NCI-H2081 treated with DMSO at 0.1 percent for 48 hours (cell line): ENCODE measurements around the gene ERCC6.

Experiments used
- DNase-seq: peaks from one replicate; lab custom pipeline; 2025; lab: John Stamatoyannopoulos, UW

The ERCC6 gene

DNA sequence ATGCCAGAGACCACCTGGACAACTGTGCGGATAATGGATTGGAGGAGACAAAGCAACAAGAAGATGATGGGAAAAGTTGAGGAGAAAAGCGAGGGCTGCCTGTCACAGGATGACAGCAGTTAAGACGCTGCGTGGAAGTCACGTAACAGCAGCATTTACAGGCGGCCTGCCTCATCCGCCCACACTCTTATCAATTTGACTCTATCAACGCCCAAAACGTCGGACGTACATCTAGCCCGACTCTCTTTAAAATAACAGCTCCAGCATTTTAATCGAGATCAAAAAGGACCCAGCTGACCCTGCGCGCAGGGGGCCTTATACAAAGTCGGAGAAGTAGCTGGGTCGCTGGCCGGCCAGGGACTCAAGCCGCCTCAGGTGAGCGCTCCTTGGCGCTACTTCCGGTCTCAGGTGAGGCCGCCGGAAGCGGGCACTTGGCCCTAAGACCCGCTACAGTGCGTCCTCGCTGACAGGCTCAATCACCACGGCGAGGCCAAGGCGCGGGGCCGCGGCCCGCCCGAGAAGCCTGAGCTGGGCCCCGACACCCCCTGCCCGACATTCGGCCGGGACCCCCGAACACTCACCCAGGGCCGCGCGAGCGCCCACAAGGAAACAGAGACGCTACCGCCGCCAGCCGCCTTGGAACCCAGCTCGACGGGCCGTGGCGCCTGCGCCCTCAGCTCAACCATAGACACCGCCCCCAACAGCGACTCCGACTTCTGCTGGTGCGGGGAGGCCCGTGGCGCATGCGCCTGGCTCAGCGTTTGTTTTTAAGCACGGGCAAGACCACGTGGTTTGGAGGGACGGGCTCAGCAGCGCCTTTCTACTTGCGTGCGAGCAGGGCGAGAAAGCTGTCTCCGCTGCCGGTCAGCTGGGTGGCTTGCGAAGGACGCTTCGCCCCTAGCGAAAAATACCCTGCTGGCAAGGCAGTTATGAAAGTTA is at the start of gene ERCC6:
Gene ERCC6 (minus strand): TSS at position 741 of the 939 bp plus-strand sequence.
- peak; percentile 62 for DNase-seq

DNA sequence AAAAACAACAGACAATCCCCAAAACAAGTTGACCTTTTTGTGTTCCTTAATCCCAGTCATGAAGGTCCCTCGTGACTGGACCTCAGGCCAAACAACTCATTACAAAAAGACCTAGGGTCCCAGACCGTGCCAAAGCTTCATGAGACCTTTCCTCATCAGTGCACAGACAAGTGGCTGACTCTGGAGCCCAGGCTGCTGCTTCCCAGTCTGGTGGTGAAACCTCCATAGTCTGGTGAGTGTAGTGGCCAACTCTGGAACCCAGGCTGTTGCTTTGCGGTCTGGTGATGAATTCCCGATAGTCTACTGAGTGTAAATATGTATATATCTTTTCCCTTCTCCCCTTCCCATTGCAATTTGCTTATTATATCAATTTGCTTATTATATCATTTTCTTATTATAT is 49.1 kb upstream of the ERCC6 start:
- no peak for DNase-seq

DNA sequence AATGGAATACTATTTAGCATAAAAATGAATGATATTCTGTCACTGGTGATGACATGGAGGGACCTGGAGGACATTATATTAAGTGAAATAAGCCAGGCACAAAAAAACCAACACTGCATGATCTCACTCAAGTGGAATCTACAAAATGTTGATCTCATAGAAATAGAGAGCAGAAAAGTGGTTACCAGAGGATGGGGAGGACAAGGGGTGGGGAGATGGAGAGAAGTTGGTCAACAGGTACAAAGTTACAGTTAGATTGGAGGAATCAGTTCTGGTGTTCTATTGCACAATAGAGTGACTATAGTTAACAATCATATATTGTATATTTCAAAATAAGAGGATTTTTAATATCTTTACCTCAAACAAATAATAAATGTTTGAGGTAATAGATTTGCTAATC is 46.5 kb upstream of the ERCC6 start:
- DNase-seq = no peak

DNA sequence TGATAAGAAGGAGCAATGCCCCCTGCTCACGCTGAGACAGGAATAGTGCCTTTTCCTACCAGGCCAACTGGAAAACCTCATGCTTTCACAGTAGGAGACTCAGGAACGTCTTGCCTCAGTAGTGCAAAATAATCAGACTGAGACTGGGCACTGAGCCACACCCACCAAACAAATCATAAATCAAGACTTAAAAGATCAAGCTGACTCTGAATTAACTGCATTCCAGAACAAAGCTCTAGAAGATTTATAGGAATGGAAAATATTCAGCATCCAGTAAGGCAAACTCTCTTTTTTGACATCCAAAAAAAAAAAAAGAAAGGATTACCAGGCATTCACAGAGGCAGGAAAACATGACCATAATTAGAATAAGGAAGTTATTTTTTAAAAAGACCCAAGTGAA is 40.7 kb upstream of the ERCC6 start:
- DNase-seq = no peak

DNA sequence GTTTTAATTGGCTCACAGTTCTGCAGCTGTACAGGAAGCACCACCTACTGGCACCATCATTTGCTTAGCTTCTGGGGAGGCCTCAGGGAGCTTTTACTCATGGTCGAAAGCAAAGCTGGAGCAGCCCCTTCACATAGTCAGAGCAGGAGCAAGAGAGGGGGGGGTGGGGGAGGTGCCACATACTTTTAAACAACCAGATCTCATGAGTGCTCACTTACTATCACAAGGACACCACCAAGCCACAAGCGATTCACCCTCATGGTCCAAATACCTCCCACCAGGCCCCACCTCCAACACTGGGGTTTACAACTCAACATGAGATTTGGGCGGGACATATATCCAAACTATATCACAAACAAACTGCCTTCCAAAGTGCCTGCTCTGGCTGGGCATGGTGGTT is 39.5 kb upstream of the ERCC6 start:
- no peak for DNase-seq

DNA sequence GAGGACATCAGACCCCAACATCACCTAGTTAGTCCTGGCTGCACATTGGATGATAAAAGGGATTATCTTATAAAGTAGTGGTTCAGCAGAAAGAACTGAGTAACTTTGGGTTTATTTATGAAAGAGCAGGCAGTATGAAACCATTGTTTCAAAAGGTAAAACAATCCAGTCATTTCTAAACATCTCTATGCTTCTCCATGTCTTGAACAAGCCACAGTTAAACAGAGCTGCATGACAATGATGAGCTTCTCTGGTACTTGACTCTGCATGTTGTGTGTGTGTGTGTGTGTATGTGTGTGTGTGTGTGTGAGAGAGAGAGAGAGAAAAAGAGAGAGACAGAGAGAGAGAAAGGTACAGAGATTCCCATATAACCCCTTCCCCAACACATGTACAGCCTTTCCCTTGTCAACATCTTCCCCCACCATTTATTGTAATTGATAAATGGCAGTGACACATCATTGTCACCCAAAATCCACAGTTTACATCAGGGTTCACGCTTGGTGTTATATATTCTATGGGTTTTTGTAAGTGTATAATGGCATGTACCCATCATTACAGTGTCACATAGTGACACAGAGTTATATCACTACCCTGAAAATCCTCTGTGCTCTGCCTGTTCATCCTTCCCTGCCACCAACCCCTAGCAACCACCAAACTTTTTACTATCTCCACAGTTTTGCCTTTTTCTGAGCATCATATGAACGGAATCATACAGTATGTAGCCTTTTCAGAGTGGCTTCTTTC is 38.4 kb upstream of the ERCC6 start:
- no peak for DNase-seq

DNA sequence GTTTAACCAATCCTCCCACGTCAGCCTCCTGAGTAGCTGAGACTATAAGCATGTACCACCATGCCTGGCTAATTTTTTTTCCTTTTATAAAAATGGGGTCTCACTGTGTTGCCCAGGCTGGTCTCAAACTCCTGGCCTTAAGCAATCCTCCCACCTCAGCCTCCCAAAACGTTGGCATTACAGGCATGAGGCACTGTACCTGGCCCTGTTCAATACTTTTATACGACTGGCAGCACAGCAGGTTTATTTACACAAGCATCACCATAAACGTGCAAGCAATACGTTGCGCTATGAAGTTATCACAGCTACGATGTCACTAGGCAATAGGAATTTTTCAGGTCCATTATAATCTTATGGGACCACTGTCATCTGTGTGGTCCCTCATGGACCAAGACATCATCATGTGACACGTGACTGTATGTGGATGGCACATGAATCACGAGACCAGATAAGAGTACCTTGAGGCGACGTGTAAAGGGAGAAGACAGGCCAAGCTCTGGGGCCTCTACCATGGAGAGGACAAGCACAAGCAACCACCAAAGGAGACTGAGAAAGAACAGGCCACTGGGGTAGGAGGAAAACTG is 36.7 kb upstream of the ERCC6 start:
- no peak for DNase-seq

DNA sequence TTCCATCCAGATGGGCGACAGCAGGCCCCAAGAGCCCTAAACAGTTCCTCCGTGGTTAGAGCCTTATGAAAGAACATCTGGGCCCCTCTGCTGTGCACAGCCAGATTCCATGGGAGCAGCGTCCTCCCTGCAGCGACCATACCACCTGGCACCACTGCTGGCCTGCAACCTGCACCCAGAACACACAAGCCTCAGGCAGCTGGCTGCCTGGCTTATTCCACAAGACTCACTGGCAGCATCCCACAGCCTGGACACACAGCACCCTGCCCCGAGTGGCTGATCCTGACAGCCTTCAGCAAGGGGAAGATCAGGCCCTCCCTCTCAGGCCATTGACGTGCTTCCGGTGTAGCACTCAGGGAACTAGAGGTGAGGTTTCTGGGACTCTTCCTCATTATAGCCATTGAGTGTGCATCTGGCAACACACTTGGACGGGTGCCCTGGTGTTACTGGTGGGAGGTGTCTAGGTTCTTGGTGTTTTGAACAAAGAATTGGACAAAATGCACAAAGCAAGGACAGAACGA is 33.7 kb upstream of the ERCC6 start:
- no peak for DNase-seq

DNA sequence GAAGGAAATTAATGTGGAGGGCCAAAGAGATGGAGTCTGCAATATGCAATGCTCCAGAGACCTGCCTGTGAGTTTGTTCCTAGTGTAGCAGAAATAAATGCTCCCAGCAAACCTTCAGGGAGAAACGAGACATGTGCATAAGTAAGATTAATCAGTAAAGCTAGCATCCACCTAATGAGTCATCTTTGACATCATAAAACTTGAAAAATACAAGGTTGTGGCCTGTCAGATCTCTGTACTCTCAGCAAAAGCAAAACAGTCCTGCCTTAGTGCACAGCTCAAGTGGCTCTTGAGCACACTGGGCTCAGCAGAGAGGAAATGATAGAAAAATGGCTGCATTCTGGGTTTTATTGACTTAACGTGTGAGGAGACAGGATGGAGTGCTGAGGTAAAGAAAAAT is 32.5 kb upstream of the ERCC6 start:
- DNase-seq = no peak

DNA sequence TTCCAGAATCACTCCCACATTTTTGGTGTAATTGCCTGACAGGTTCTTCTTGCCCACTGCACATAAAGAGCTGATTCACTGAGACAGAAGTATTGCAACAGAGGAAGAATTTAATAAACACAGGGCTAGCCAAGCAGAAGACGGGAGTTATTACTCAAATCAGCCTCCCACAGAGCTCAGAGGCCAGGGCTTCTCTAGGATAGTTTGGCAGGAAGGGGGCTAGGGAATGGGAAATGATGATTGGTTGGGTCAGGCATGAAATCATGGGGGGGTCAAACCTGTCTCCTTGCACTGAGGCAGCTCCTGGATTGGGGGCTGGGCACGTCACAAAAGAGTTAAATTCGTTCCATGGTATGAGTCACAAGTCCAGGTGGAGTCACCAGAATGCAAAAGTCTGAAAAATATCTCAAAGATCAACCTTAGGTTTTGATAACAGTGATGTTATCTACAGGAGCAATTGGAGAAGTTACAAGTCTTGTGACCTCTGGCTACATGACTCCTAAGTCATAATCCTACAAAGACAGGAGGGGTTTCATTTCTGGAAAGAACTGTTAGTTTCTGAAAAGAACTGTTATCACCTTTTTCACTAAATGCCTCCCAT is 30.2 kb upstream of the ERCC6 start:
- no peak for DNase-seq

DNA sequence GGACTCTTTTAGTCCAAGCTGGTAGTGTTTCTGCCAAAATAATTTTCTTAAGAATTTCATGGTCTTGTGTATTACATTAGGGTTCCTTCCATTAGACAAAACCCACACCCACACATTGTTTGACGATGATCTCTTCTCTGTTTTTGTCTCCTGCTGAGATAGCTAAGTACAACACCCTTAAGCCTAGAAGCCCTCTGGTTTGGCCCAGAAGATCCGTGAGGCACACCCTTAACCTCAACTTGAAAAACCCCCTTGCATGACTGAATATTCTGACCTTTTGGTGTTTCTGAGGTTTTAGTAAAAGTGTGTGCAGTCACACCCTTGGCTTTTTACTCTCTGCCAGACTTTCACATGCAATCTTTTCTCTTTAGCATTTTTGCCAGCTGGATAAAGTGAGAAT is 29.3 kb upstream of the ERCC6 start:
- no peak for DNase-seq

DNA sequence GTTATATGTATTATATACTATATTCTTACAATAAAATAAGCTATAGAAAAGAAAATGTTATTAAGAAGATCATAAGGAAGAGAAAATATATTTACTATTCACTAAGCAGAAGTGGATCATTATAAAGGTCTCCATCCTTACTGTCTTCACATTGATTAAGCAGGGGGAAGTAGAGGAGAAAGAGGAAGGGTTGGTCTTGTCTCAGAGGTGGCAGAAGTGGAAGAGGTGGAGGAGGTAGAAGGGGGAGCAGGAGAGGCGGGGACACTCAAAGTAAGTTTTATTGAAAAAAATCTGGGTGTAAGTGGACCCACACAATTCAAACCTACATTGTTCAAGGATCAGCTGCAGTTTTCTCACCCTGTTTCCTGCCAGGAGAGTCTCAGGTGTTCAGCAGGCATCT is 28.9 kb upstream of the ERCC6 start:
- DNase-seq = no peak

DNA sequence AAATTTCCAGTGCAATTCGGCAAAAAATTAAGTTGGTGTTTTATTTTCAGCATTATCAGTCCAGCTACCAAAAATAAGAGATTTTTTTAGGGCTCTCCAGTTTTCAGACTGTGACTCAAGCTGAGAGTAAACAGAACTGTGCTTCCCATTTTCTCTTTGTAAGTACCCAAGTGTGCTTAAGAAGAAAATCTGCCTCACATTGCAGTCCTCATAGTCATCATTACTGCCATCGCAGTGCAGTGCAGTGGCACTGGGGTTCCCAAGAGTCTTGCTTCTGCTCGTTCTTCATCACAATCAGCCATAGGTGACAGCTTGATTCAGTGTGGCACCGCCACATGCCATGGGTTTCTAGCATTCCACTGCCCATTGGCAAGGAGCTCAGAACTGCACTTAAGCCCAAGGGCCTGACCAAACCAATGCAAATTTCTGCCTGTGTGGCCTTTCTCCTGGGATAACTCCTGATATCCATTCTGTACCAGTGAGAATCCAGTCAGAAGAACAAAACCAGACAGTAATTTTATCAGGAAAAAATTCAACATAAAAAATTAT is 25.6 kb upstream of the ERCC6 start:
- no peak for DNase-seq

DNA sequence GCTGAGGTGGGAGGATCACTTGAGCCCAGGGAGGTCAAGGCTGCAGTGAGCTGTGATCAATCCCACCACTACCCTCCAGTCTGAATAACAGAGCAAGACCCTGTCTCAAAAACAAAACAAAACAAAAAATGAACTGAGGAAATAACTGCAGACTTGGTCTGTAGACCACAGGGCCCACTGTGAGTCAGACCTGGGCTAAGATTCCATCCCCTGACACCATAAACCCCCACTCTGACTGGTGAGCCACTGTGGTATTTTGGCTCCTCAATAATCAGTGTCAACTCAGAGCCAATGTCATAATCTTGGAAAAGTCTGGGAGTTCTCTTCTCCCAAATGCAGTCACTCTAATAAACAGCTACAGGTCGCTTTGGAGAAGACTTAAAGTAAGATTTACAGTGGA is 24.0 kb upstream of the ERCC6 start:
- DNase-seq = no peak

DNA sequence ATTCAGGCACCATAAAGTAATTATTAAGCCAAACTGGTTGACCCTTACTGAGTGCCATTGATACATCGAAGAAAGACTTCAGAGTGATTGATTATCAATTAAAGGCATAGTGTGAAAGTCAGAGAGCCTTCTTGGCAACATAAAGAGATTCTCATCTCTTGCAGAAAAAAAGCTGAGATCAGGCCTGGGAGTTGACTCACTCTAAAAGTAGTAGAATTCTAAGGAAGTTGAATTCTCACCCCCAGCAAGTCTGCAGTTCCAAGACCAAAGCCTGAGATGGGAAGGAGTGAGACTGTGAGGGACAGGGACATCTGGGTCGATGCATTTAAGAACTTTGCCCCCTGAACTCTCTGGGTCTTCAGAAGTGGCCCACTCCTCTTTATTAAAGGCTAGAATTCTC is 21.6 kb upstream of the ERCC6 start:
- no peak for DNase-seq

DNA sequence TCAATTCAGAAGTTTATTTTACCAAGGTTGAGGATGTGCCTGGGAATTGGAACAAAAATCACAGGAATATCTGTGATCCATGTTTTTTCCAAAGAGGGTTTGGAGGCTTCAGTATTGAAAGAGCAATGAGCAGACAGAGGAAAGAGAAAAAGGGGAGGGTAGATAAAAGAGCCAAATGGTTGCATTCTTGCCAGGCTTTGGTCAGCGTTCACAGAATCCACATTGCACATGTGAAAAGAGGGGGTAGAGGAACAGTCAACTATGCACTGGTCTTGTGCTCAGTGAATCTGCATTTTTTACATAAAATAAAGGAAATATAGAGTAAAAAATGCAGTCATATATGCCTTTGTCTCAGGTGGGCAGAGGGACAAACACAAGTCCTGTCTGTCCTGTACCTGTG is 20.6 kb upstream of the ERCC6 start:
- no peak for DNase-seq

DNA sequence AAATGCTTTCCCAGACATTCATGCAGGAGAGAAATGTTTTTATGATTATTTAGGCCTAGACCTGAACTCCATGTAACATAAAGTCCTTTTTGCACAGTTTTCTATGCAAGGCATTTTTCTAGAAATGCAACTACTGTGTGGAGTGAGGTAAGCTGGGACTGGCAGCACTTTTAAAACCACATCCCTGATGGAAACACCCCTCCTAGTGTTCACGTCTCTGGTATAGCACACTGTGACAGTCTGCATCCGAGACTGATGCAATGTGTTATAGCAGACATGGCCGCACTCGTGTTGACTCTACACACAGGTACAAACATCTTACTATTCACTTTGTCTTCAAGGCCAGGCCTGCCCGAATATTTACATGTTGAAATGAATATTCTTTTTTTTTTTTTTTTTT is 19.3 kb upstream of the ERCC6 start:
- no peak for DNase-seq

DNA sequence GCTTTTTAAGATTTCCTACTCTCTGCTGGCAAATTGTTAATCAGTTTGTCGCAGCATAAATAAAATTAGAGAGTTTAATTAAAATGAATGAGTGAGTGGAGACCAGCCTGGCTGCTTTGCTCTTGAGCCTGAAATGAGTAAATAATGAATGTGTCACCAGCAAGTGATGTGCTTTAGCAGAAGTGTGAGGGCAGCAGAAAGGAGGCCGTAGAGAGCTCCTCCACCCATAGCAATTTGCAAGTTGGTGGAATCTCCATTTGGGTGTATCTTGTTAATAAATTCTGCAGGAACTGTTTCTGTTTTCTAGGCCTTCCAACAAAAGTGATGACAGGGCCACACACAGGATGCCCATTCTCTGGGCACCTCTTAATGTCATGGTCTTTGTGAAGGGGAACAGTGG is 18.8 kb upstream of the ERCC6 start:
- DNase-seq = no peak

DNA sequence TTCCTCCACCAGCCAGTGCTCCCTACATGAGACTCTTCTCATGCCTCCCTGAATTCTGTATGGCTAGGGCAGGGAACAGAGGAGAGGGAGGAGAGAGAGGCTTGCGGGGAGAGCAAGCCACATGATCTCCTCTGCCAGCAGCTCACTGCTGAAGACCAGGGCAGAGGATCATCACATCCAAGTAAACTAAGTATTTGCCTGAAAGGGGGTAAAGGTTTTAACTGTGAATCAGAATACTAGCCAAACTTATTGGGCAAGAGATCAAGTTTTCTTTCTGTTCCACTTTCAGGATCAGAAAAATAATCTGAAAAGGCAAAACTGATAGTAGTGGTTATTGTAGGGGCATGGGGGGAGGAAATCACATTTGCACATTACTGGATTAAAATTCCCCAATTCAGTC is 17.8 kb upstream of the ERCC6 start:
- DNase-seq = no peak

DNA sequence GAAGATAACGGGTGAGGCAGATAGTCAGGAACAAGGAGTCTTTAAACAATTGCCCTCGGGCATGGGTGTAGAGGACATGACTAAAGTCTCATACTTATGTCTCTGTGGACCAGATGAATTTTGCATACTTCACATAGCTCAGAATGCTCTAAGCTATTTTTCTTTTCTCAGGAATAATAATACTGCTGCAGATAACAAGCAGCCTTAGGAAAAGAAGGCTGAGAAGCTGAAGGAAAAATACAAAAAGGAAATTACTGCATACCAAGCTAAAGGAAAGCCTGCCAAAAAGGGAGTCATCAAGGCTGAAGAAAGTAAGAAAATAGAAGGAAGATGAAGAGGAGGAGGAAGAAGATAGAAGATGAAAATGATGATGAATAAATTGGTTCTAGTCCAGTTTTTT is 13.4 kb upstream of the ERCC6 start:
- no peak for DNase-seq

DNA sequence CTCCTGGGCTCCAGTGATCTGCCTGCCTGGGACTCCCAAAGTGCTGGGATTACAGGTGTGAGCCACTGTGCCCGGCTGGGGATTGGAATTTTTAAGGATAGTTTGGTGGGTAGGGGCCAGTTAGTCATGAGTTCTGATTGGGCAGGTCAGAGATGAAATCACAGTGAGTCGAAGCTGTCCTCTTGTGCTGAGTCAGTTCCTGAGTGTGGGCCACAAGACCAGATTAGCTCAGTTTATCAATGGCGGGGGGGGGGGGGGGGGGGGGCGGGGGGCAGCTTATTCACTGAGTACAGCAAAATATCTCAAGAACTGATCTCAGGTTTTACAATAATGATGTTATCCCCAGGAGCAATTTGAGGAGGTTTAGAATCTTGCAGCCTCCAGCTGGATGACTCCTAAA is 11.6 kb upstream of the ERCC6 start:
- no peak for DNase-seq
